ENCODE results near the gene ISCA1. TPM values are rescaled to one million over a fixed set of nuclear protein-coding genes. Genes with fewer than 3 reads are reported as not detected.

Gene ISCA1
- total and polyA plus RNA-seq, 2 of the 8 experiments (the other 6 are each of a cell fraction or from before 2014, with no cell fraction given): 35.0 to 40.0 TPM

- no peak overlapping the region for H4K5ac ChIP-seq (ENCODE audit: insufficient read length, low read depth, low read length)
- H3K9ac ChIP-seq (replicated peaks in 1 of 4; ENCODE audit: extremely low read depth in 1 of 4, low read depth in 3 of 4, low read length in 3 of 4): no peak overlapping the region
- H2BK20ac ChIP-seq (ENCODE audit: low read length): no peak overlapping the region
- no peak overlapping the region for H2AK5ac ChIP-seq (ENCODE audit: low read depth, low read length)
- 94% methylated on average over 9 of the region's 11 CpGs; no CpG with 5 or more reads in 1 of the 2 experiments for whole genome bisulfite sequencing, 2 experiments (ENCODE audit: extremely low coverage in 1 of 2, insufficient coverage in 1 of 2, insufficient read length in 1 of 2, insufficient replicate concordance in 2 of 2, low coverage in 1 of 2, low lambda C conversion rate in 2 of 2, missing lambda C conversion rate in 1 of 2)
- ChIA-PET CTCF (ENCODE audit: partially characterized antibody) (interaction anchor here (0.9 to 1.3 kb wide), 4 partner anchors 10 to 189 kb away, joined by 3 to 4 read pairs (median 3); no protein-coding TSS in a partner anchor), POLR2A (ENCODE audit: partially characterized antibody) (interaction anchor here (1.4 kb wide), 1 partner anchor 16 kb away, joined by 5 read pairs; the partner anchor contains the start of gene ISCA1)
- no peak overlapping the region for H2BK15ac ChIP-seq (ENCODE audit: low read length)
- H3K27me3 ChIP-seq (replicated peaks in 1 of 4; ENCODE audit: control insufficient read depth in 3 of 4, extremely low read depth in 1 of 4, insufficient read depth in 3 of 4, low read length in 3 of 4): no peaks in the 10 kb centered on the region
- FAIRE-seq (no peak), DNase-seq (ENCODE audit: low read depth in 1 of 2, low spot score in 2 of 2) (no peak)
- H4K91ac ChIP-seq (replicated peaks; ENCODE audit: insufficient read length, low read length): no peak overlapping the region
- no peak overlapping the region for H2BK120ac ChIP-seq (replicated peaks; ENCODE audit: low read depth, low read length)
- no peak overlapping the region for H3K4me2 ChIP-seq (ENCODE audit: insufficient read depth in 1 of 2, low read depth in 2 of 2, low read length in 2 of 2)
- no peak overlapping the region for H2AFZ ChIP-seq (ENCODE audit: low read length)
- no peaks in the 10 kb centered on the region for H3K79me1 ChIP-seq (ENCODE audit: low read depth, low read length)
- H3K14ac ChIP-seq (ENCODE audit: insufficient read length): no peak overlapping the region
- H3K9me3 ChIP-seq (ENCODE audit: insufficient read depth in 2 of 2, low read depth in 1 of 2, low read length in 1 of 2): no peaks in the 10 kb centered on the region
- H3K4me1 ChIP-seq (replicated peaks in 1 of 4; ENCODE audit: control insufficient read depth in 3 of 4, insufficient read depth in 4 of 4, low read length in 3 of 4): peaks cover 0 to 7% (median 4%) of the 10 kb centered on the region in 4 experiments; a peak in 3 of 7 replicates
- no peak overlapping the region for H3K27ac ChIP-seq (ENCODE audit: low read depth, low read length)
- no peak overlapping the region for H2BK5ac ChIP-seq (ENCODE audit: low read depth, low read length)
- H4K20me1 ChIP-seq (replicated peaks in 1 of 2; ENCODE audit: control insufficient read depth in 1 of 2, insufficient read depth in 2 of 2, low read length in 2 of 2): no peaks in the 10 kb centered on the region
- TF ChIP-seq RXRA (IDR thresholded peaks at IDR 0.05; ENCODE audit: insufficient read depth, low read depth, low read length) (no peak), KDM5A (IDR thresholded peaks at IDR 0.05; ENCODE audit: low read length) (no peak), KDM4A (IDR thresholded peaks at IDR 0.05; ENCODE audit: low read depth, low read length, severe bottlenecking) (no peak), ZNF274 (IDR thresholded peaks at IDR 0.05; ENCODE audit: borderline replicate concordance, extremely low read depth, low read length) (no peak), PHF8 (conservative IDR thresholded peaks at IDR 0.05; ENCODE audit: low read depth, low read length) (no peak), CREB1 (IDR thresholded peaks at IDR 0.05) (no peak)
- peaks cover 5 to 55% (median 31%) of the 10 kb centered on the region in 4 experiments; a peak in 7 of 8 replicates for H3K36me3 ChIP-seq (ENCODE audit: control insufficient read depth in 2 of 4, insufficient read depth in 4 of 4, low read length in 3 of 4)
- H3K18ac ChIP-seq (ENCODE audit: extremely low read depth, low read length): no peak overlapping the region
- no peak overlapping the region for H4K8ac ChIP-seq (ENCODE audit: extremely low read depth, insufficient read depth, low read length)
- no peak overlapping the region for H3K23ac ChIP-seq (ENCODE audit: insufficient read length)
- no peaks in the 10 kb centered on the region for H3K23me2 ChIP-seq (ENCODE audit: low read depth, low read length)
- no peak overlapping the region for H2BK12ac ChIP-seq (ENCODE audit: low read depth, low read length)
- no peaks in the 10 kb centered on the region for H3K79me2 ChIP-seq (ENCODE audit: control insufficient read depth in 1 of 2, insufficient read depth in 2 of 2, low read length in 2 of 2)
- no peak overlapping the region for H3K56ac ChIP-seq (replicated peaks; ENCODE audit: insufficient read length, low read depth, low read length)
- H3K4ac ChIP-seq (replicated peaks; ENCODE audit: insufficient read length, low read depth, low read length): no peak overlapping the region
- no peak overlapping the region for H3K4me3 ChIP-seq (ENCODE audit: extremely low read depth in 1 of 4, insufficient read depth in 2 of 4, low read depth in 3 of 4, low read length in 4 of 4)
These were observed 16.5 kb upstream of the ISCA1 start for GRCh38 chr9:86298873-86299272.

Measured in H1 (cell line).